Vagina (tissue), 2 donors: ENCODE results near the gene TEK.

Experiments used
- POLR2AphosphoS5 ChIP-seq, 2 donors: sonication (generic); formaldehyde crosslinking; IDR thresholded peaks; one replicate each; pipeline ENCODE4 v1.9.0; 2017; ENCODE audit warnings: antibody characterized with exemption in 2 of 2, mild to moderate bottlenecking in 2 of 2, low read depth in 1 of 2; ENCODE audit not compliant: insufficient read depth in 1 of 2
- TF ChIP-seq, protein P1 (sequence below), 3 experiments: fragments of 450-650 bp in 2 of 3; fragments of 200-600 bp in 1 of 3; sonication (generic) in 1 of 3; IDR thresholded peaks; one replicate each; pipeline ENCODE4 v1.5.1; 2017 to 2019; ENCODE audit warnings: antibody characterized with exemption in 3 of 3, mild to moderate bottlenecking in 2 of 3, moderate library complexity in 2 of 3

DNA sequence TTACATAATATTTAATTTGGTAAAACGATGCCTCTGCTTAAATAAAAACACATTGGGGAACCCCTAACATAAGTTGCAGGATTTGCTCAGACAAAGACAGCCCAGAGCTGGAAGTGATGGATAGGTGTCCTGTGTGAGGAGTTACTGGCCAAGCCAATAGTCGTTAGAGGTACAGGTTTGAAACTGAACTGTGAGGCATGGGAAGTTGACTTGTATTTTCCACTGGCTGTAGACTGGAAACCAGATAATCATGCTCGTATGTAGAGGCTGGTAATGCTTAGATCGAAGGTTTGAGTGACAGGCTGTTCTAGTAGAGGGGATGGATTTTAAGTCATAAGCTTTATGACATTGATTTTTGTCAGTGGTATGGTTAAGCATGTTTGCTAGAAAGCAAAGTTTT, 24.8 kb downstream of the TEK start:
- TF ChIP-seq, protein P1, sequence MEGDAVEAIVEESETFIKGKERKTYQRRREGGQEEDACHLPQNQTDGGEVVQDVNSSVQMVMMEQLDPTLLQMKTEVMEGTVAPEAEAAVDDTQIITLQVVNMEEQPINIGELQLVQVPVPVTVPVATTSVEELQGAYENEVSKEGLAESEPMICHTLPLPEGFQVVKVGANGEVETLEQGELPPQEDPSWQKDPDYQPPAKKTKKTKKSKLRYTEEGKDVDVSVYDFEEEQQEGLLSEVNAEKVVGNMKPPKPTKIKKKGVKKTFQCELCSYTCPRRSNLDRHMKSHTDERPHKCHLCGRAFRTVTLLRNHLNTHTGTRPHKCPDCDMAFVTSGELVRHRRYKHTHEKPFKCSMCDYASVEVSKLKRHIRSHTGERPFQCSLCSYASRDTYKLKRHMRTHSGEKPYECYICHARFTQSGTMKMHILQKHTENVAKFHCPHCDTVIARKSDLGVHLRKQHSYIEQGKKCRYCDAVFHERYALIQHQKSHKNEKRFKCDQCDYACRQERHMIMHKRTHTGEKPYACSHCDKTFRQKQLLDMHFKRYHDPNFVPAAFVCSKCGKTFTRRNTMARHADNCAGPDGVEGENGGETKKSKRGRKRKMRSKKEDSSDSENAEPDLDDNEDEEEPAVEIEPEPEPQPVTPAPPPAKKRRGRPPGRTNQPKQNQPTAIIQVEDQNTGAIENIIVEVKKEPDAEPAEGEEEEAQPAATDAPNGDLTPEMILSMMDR (IDR thresholded peaks at IDR 0.05) = no peak
- TF ChIP-seq POLR2AphosphoS5 (IDR thresholded peaks at IDR 0.05; ENCODE audit: insufficient read depth in 1 of 2, low read depth in 1 of 2) = no peak
